AG10803 (cell line): ENCODE results near the gene MYADML2.

Source experiments
- DNase-seq: peaks from one replicate; pipeline ENCODE4 v3.0.0; 2010; ENCODE audit warnings: low read depth
- H3K4me3 ChIP-seq: 2 replicates; pipeline ENCODE4 v1.5.1; 2011; ENCODE audit warnings: mild to moderate bottlenecking, low read length, control low read depth
- TF ChIP-seq, protein P1 (sequence below): conservative IDR thresholded peaks from 2 replicates; pipeline ENCODE4 v1.5.1; 2011; ENCODE audit warnings: mild to moderate bottlenecking, low read length, control low read depth, inconsistent platforms

The MYADML2 gene

DNA sequence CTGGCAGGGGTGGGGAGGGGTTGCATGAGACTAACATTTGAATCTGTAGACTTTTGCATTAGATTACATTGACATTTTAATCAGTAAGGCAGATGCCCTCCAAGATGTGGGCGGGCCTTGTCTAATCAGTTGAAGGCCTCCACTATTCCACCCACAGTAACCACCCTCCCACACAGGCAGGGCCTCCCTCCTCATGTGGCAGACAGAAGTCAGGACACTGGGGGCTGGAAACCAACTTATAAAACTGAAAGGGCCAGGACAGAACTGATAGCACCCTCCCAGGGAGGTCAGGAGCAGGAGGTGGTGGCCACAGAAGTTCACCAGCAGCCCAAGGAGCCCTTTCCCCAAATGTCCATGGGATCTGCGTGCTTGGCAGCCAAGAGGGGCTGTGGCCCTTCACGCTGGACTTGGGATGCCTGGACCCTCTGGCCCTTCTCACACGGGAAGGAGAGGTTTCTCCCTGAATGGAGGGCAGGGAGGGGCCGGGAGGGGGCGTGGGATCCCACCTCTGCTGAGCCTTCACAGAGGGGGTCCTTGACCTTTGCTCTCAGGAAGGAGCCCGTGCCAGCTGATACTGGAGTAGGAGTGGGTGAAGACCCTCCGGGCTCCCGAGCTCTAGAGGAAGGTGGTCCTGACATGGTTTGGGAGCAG lies 14.6 kb downstream of the MYADML2 start:
- H3K4me3 ChIP-seq, result no peak overlapping the region
- no peak for DNase-seq
- TF ChIP-seq, protein P1, sequence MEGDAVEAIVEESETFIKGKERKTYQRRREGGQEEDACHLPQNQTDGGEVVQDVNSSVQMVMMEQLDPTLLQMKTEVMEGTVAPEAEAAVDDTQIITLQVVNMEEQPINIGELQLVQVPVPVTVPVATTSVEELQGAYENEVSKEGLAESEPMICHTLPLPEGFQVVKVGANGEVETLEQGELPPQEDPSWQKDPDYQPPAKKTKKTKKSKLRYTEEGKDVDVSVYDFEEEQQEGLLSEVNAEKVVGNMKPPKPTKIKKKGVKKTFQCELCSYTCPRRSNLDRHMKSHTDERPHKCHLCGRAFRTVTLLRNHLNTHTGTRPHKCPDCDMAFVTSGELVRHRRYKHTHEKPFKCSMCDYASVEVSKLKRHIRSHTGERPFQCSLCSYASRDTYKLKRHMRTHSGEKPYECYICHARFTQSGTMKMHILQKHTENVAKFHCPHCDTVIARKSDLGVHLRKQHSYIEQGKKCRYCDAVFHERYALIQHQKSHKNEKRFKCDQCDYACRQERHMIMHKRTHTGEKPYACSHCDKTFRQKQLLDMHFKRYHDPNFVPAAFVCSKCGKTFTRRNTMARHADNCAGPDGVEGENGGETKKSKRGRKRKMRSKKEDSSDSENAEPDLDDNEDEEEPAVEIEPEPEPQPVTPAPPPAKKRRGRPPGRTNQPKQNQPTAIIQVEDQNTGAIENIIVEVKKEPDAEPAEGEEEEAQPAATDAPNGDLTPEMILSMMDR, result no peak

DNA sequence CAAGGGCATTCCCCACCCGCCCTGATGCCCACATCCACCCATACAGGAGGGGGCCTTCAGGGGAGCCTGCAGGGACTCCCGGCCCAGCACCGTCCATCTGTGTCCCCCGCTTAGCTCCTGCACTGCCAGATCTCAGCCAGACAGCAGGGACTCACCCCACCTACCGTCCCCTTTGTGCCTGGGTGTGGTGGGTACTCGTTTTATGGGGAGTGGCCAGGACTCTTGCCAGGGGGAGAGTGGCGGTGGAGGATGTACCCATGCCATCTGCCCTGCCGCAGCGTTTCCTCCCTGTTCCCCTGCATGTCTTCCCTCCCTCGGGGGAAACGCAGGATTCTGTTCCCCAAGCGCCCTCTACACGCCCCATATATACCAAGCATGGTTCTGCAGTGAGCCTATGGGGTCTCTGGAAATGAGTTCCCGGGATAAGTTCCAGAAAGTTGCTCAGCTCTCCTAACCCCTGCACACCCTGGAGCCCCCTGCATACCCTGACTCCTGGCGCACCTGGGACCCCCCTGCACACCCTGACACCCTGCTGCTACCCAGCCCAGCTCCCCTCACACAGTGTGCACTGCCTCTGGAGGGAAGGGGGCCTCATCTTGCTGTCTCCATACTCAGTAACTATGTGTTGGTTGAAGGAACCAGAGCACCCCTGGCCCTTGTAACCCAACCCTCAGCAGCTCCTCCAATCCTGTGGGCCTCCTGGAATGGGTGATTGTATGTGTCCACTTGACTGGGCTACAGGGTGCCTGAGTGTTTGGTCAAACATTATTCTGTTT lies 15.3 kb downstream of the MYADML2 start:
- TF ChIP-seq, protein P1, result no peak
- H3K4me3 ChIP-seq, result no peak overlapping the region
- no peak for DNase-seq

DNA sequence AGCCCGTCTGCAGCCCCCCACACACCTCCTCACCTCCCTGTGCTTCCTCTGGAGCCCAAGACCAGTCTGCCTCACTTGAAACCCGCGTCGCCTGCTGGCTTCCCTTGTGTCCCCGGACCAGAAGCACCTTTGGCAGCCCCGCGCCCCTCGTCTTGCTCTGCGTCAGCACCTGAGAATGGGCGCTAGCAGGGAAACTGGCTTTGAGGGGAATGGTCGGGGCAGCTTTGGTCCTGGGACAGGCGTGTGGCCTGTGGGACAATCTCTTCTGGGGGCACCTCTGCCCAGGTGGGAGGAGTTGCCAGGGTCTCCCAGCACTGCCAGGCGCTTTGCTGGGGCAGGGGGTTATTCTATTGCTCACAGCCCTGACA lies 15.9 kb downstream of the MYADML2 start:
- TF ChIP-seq, protein P1, result no peak
- no peak overlapping the region for H3K4me3 ChIP-seq
- DNase-seq, result no peak

DNA sequence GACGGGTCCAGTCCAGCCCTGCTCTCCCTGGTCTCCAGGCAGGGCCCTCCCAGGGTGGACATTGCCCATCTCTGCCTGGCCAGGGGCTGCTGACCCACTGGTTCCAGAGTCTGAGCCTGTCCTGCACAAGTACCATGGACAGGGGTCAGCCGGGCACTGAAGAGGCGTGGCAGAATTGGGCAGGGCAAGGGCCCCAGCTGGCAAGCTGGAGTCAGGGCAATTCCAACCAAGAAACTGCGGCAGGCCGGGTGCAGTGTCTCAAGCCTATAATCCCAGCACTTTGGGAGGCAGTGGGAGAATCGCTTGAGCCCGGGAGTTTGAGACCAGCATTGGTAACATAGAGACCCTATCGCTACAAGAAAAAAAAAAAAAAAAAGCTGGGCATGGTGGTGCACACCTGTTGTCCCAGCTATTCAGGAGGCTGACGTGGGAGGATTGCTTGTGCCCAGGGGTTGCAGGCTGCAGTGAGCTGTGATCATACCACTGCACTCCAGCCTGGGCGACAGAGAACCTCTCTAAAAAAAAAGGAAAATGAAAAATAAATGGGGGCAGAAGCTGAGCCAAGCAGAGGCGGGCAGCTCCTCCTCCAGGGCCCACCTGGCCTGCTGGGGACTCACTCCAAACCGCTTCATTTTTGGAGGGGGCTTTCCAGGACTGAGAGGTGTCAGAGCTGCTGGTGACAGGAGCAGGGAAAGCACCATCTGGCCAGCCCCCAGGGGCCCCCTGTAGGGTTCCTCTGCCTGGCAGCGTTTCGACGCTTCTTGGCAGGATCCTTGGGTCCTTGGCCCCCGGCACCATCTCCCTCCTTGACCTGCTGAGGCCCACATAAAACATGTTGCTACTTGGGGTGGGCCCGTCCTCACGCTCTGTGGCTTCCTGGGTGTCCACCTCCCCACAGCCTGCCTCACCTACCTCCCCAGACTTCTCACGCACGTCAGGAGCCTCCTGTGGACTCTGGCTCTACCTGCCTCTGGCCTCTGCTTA lies 16.6 kb downstream of the MYADML2 start:
- TF ChIP-seq, protein P1, result no peak
- DNase-seq, result no peak

DNA sequence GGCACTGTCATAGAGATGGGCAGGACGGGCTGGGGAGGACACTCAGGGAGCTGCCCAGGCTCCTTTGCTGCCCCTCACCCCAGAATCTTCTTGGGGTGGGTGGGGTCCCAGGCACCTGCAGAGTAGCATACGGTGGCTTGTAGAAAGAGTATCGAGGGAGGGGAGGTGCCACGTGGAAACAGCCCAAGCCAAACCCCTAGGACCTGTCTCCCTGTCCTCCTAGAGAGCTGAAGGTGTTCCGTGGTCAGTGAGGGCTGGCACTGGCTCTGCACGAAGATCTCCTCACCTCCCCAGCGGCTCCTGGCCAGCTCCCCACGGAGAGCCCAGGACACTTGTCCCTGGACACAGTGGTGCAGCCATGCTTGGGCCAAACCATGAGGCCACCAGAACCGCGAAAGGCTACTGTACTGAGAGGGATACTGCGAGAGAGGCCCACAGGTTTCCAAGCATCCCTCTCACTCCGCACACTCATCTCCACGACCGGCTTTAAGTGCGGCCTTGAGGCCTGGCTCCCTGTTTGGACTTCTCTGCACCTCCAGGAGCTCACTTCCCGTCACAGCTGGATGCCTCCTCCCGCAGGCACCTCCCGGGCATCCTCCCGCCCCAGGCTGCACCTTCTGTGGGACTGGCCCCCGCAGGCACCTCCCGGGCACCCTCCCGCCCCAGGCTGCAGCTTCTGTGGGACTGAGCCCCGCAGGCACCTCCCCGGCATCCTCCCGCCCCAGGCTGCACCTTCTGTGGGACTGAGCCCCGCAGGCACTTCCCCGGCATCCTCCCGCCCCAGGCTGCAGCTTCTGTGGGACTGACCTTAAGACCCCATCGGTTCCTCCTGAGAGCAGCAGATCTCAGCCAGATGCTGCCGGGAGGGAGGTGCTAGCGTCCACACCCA lies 17.5 kb downstream of the MYADML2 start:
- no peak for DNase-seq
- TF ChIP-seq, protein P1, result no peak
- H3K4me3 ChIP-seq, result peak overlapping the region; percentile 58; the same call in 1 of the 2 replicates

More for the DNA sequence above, 16.6 kb downstream of the MYADML2 start:
- H3K4me3 ChIP-seq, result no peak overlapping the region

DNA sequence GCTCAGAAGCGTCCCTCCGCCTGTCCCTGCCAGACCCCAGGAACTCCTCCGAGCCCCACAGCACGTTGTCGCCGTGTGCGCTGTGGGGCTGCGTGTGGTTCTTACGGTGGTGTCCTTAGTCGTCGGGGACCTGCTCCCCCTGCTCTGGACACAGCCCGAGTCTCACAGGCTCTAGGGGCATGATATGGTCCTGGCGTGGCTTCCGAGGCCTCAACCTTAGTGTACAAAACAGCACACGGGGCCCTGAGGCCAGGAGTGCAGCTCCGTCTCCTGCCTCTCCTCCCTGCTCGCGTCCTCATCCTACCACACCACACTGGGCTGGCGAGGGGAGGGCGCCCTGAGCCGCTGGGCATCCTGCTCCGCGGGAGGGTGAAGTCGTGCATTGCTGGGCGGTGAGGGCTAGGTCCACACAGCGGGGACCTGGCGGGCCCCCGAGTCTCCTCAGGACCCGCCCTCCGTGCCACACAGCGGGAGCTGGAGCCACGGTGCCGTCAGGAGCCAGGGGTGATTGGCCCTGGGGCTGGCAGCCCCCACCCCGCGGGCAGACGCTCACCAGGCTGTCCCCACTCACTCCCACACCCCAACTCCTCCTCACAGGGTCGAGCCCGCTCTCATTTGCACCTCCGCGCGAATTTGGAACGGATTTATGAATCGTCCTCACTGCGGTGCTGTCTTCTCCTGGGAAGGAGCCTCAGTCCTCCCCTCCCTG lies 18.3 kb downstream of the MYADML2 start:
- DNase-seq, result no peak
- TF ChIP-seq, protein P1, result no peak
- peak overlapping the region; percentile 58 for H3K4me3 ChIP-seq
